ENCODE data around the gene UTP25.
A peak's percentile ranks its signal among the peaks of the same experiment; 100 is the strongest.

GRCh38 chr1:209860293-209860881, 32.6 kb downstream of the UTP25 start:
- TF ChIP-seq REST (IDR thresholded peaks at IDR 0.05; ENCODE audit: insufficient read depth in 1 of 2, low read depth in 2 of 2, low read length in 2 of 2), result 0 out of 4 replicates have a peak, but pooled peaks of 1 of the 2 experiments have one; percentile 16
- TF ChIP-seq TAF1 (IDR thresholded peaks at IDR 0.05; ENCODE audit: borderline replicate concordance, insufficient read depth, low read length), result no peak
- no peak for TF ChIP-seq POLR2AphosphoS5 (IDR thresholded peaks at IDR 0.05; ENCODE audit: low read depth, low read length)
